Measurements from ENCODE around the gene ZNF407.

Gene ZNF407

DNA sequence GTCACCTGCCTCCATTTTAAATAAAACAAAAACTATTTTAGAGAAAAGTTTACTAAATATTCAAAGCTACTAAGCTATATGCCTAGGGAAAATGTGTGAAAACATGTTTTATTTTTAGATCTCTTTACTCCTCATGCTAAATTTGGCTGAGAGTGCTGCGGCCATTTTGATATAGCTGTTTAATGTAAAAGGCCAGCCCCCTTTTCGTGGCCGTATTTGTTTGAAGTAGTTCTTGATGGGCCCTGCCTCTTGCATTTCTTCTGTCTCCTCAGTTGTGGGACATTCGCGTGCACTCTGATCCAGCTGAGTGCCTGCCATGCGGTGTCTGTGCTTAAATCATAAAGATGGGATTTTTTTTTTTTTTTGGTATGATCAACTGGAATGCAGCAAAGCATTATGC is 64.0 kb downstream of the ZNF407 start:
- no peak overlapping the region for H3K9ac ChIP-seq (ENCODE audit: low read length)
- no peak for DNase-seq
- no peak overlapping the region for H3K4me2 ChIP-seq (ENCODE audit: low read length)
- H2AK5ac ChIP-seq (ENCODE audit: low read length), result no peak overlapping the region
- H2BK120ac ChIP-seq (ENCODE audit: low read depth, low read length), result no peak overlapping the region
- H3K4ac ChIP-seq (ENCODE audit: low read depth, low read length), result no peak overlapping the region
- no peak overlapping the region for H4K8ac ChIP-seq (ENCODE audit: low read depth, low read length)
- no peaks in the 10 kb centered on the region for H3K4me1 ChIP-seq (ENCODE audit: control insufficient read depth, low read depth, low read length)
- no peaks in the 10 kb centered on the region for H3K27me3 ChIP-seq (ENCODE audit: insufficient read depth, low read length, poor library complexity)
- H3K18ac ChIP-seq (ENCODE audit: low read length), result no peak overlapping the region
- H3K4me3 ChIP-seq (ENCODE audit: low read length), result no peak overlapping the region
- H3K36me3 ChIP-seq (ENCODE audit: control insufficient read depth, insufficient read depth, low read length), result no peaks in the 10 kb centered on the region
- H4K5ac ChIP-seq (ENCODE audit: low read length), result no peak overlapping the region
- no peak overlapping the region for H2BK5ac ChIP-seq (ENCODE audit: low read length)
- H3K79me1 ChIP-seq (ENCODE audit: low read length), result no peaks in the 10 kb centered on the region
- H3K27ac ChIP-seq (ENCODE audit: low read depth, low read length), result no peak overlapping the region
- no peak overlapping the region for H2BK15ac ChIP-seq (replicated peaks; ENCODE audit: low read depth)
- WGBS (ENCODE audit: extremely low coverage, insufficient coverage, low lambda C conversion rate), result no CpG with 5 or more reads among the region's 6 CpGs
- H3K23ac ChIP-seq (ENCODE audit: low read length), result no peak overlapping the region
- H3K79me2 ChIP-seq (ENCODE audit: control insufficient read depth, insufficient read depth, low read length), result no peaks in the 10 kb centered on the region
- no peak overlapping the region for H3K56ac ChIP-seq (ENCODE audit: low read length)

DNA sequence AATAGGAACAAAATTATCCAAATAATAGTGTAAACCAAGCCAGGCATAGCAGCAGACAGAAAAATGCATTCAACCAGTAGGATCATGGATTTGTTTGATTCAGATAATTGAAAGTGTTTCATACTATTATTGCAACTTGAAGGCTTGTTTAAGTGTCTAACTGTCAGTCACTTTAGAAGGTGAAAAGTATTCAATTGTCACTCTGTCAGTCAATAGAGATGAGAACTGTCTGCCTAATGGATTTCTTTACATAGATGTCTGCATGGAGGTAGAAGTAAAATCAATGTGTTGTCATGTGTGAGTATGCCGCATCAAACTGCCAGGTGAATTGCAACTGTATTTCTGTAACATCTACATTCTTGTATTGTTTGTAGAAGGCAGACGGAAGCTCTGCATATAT is 65.0 kb downstream of the ZNF407 start:
- Histone ChIP-seq H2AK5ac (ENCODE audit: low read length) (no peak overlapping the region), H2BK15ac (replicated peaks; ENCODE audit: low read depth) (no peak overlapping the region), H3K4me2 (ENCODE audit: low read length) (no peak overlapping the region), H3K56ac (ENCODE audit: low read length) (no peak overlapping the region), H4K8ac (ENCODE audit: low read depth, low read length) (no peak overlapping the region), H3K27me3 (ENCODE audit: insufficient read depth, low read length, poor library complexity) (no peaks in the 10 kb centered on the region), H3K9ac (ENCODE audit: low read length) (no peak overlapping the region), H3K27ac (ENCODE audit: low read depth, low read length) (no peak overlapping the region), H3K18ac (ENCODE audit: low read length) (no peak overlapping the region), H3K79me1 (ENCODE audit: low read length) (no peaks in the 10 kb centered on the region), H3K4me3 (ENCODE audit: low read length) (no peak overlapping the region), H3K4ac (ENCODE audit: low read depth, low read length) (no peak overlapping the region), H2BK120ac (ENCODE audit: low read depth, low read length) (no peak overlapping the region), H3K4me1 (ENCODE audit: control insufficient read depth, low read depth, low read length) (no peaks in the 10 kb centered on the region), H3K36me3 (ENCODE audit: control insufficient read depth, insufficient read depth, low read length) (no peaks in the 10 kb centered on the region), H2BK5ac (ENCODE audit: low read length) (no peak overlapping the region), H3K79me2 (ENCODE audit: control insufficient read depth, insufficient read depth, low read length) (no peaks in the 10 kb centered on the region), H3K23ac (ENCODE audit: low read length) (no peak overlapping the region), H4K5ac (ENCODE audit: low read length) (no peak overlapping the region)
- no peak for DNase-seq
- no CpG with 5 or more reads among the region's 2 CpGs for WGBS (ENCODE audit: extremely low coverage, insufficient coverage, low lambda C conversion rate)

DNA sequence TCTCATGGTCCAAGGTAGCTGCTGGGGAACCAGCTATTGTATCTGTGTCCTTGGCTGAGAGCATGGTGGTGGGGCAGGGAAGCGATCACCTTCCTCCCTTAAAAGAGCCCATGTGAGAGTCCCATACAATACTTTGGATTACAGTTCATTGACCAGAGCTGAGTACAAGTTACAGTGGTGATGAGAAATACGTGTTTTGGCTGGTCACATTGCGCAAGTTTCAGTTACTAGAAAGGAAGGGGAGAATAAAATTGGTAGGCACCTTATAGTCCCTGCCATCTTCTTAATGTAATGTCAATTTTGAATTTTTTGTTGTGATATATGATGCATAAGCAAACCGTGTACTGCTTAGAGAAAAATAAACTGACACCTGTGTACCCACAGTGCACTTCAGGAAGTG is 67.7 kb downstream of the ZNF407 start:
- H3K4ac ChIP-seq (ENCODE audit: low read depth, low read length), result no peak overlapping the region
- H3K27me3 ChIP-seq (ENCODE audit: insufficient read depth, low read length, poor library complexity), result no peaks in the 10 kb centered on the region
- H3K4me3 ChIP-seq (ENCODE audit: low read length), result no peak overlapping the region
- no peak overlapping the region for H2AK5ac ChIP-seq (ENCODE audit: low read length)
- WGBS (ENCODE audit: extremely low coverage, insufficient coverage, low lambda C conversion rate), result no CpG with 5 or more reads among the region's 4 CpGs
- no peak overlapping the region for H3K23ac ChIP-seq (ENCODE audit: low read length)
- no peak overlapping the region for H2BK15ac ChIP-seq (replicated peaks; ENCODE audit: low read depth)
- H4K8ac ChIP-seq (ENCODE audit: low read depth, low read length), result no peak overlapping the region
- no peak overlapping the region for H2BK5ac ChIP-seq (ENCODE audit: low read length)
- DNase-seq, result no peak
- H3K27ac ChIP-seq (ENCODE audit: low read depth, low read length), result no peak overlapping the region
- no peaks in the 10 kb centered on the region for H3K36me3 ChIP-seq (ENCODE audit: control insufficient read depth, insufficient read depth, low read length)
- no peak overlapping the region for H4K5ac ChIP-seq (ENCODE audit: low read length)
- no peaks in the 10 kb centered on the region for H3K79me2 ChIP-seq (ENCODE audit: control insufficient read depth, insufficient read depth, low read length)
- H3K9ac ChIP-seq (ENCODE audit: low read length), result no peak overlapping the region
- H3K79me1 ChIP-seq (ENCODE audit: low read length), result no peaks in the 10 kb centered on the region
- no peak overlapping the region for H3K56ac ChIP-seq (ENCODE audit: low read length)
- no peak overlapping the region for H3K4me2 ChIP-seq (ENCODE audit: low read length)
- no peak overlapping the region for H3K18ac ChIP-seq (ENCODE audit: low read length)
- no peaks in the 10 kb centered on the region for H3K4me1 ChIP-seq (ENCODE audit: control insufficient read depth, low read depth, low read length)
- no peak overlapping the region for H2BK120ac ChIP-seq (ENCODE audit: low read depth, low read length)

DNA sequence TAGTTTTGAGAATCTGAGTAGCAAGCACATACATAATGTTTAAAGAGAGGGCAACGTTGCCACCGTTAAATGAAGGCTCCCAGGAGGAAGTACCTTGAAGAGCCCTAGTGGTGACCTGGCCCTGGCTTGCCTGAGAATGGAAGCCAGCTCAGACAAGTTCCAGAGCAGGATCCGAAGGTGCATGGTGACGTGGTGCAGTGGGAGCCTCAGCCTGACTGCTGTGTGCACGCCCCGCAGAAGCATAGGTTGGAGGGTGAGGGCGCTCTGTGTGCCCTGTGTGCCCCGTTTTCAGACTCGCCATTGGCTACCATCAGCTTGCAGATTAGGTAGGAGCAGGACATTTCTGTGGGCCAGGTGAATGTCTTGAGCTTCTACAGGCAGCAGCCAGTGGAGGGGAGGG is 68.2 kb downstream of the ZNF407 start:
- no peak overlapping the region for H3K4ac ChIP-seq (ENCODE audit: low read depth, low read length)
- H3K56ac ChIP-seq (ENCODE audit: low read length), result no peak overlapping the region
- H3K23ac ChIP-seq (ENCODE audit: low read length), result no peak overlapping the region
- H3K27ac ChIP-seq (ENCODE audit: low read depth, low read length), result no peak overlapping the region
- H2BK15ac ChIP-seq (replicated peaks; ENCODE audit: low read depth), result no peak overlapping the region
- no peaks in the 10 kb centered on the region for H3K79me1 ChIP-seq (ENCODE audit: low read length)
- no CpG with 5 or more reads among the region's 9 CpGs for WGBS (ENCODE audit: extremely low coverage, insufficient coverage, low lambda C conversion rate)
- no peak overlapping the region for H4K8ac ChIP-seq (ENCODE audit: low read depth, low read length)
- DNase-seq, result no peak
- H3K18ac ChIP-seq (ENCODE audit: low read length), result no peak overlapping the region
- no peak overlapping the region for H3K4me2 ChIP-seq (ENCODE audit: low read length)
- H3K4me1 ChIP-seq (ENCODE audit: control insufficient read depth, low read depth, low read length), result no peaks in the 10 kb centered on the region
- no peak overlapping the region for H2BK120ac ChIP-seq (ENCODE audit: low read depth, low read length)
- H3K9ac ChIP-seq (ENCODE audit: low read length), result no peak overlapping the region
- H2BK5ac ChIP-seq (ENCODE audit: low read length), result no peak overlapping the region
- H3K79me2 ChIP-seq (ENCODE audit: control insufficient read depth, insufficient read depth, low read length), result no peaks in the 10 kb centered on the region
- H4K5ac ChIP-seq (ENCODE audit: low read length), result no peak overlapping the region
- no peaks in the 10 kb centered on the region for H3K27me3 ChIP-seq (ENCODE audit: insufficient read depth, low read length, poor library complexity)
- H3K36me3 ChIP-seq (ENCODE audit: control insufficient read depth, insufficient read depth, low read length), result no peaks in the 10 kb centered on the region
- no peak overlapping the region for H3K4me3 ChIP-seq (ENCODE audit: low read length)
- no peak overlapping the region for H2AK5ac ChIP-seq (ENCODE audit: low read length)

DNA sequence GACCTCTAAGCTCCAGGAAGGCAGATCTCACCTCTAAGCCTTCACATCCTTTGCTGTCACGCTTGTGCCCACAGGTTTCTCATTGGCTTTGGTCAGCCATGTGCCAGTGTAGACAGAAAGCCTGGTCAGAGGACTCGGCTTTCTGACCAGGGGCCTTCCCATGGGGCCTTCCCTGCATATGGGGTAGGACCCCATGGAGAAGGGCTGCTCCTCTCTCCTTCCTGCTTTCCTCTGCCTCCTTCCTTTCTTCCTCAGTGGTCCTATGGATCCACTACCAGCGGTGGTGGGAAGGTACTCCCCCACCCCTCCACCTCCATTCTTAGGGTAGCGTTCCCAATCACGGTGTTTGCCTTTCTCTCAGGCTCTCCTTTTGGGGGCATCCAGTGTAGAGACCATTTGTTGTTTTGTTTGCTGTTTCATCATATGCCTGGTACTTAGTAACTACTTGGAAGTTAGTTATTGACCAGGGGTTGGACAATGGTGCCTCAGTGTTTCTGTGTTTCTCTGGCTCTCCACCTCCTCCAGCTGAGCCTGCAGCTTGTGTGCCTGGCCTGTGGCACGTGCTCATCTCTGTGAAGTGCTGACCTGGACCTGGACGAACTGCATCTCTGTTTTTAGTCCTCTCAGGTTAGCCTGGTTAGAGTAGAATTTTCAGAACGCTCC is 71.6 kb downstream of the ZNF407 start:
- Histone ChIP-seq H4K8ac (ENCODE audit: low read depth, low read length) (no peak overlapping the region), H3K9ac (ENCODE audit: low read length) (no peak overlapping the region), H3K79me2 (ENCODE audit: control insufficient read depth, insufficient read depth, low read length) (no peaks in the 10 kb centered on the region), H3K4me3 (ENCODE audit: low read length) (no peak overlapping the region), H3K4me1 (ENCODE audit: control insufficient read depth, low read depth, low read length) (no peaks in the 10 kb centered on the region), H2BK5ac (ENCODE audit: low read length) (no peak overlapping the region), H2BK120ac (ENCODE audit: low read depth, low read length) (no peak overlapping the region), H2AK5ac (ENCODE audit: low read length) (no peak overlapping the region), H4K5ac (ENCODE audit: low read length) (no peak overlapping the region), H3K79me1 (ENCODE audit: low read length) (no peaks in the 10 kb centered on the region), H3K23ac (ENCODE audit: low read length) (no peak overlapping the region), H3K4ac (ENCODE audit: low read depth, low read length) (no peak overlapping the region), H3K27me3 (ENCODE audit: insufficient read depth, low read length, poor library complexity) (no peaks in the 10 kb centered on the region), H2BK15ac (replicated peaks; ENCODE audit: low read depth) (no peak overlapping the region), H3K18ac (ENCODE audit: low read length) (no peak overlapping the region), H3K27ac (ENCODE audit: low read depth, low read length) (no peak overlapping the region), H3K4me2 (ENCODE audit: low read length) (no peak overlapping the region), H3K36me3 (ENCODE audit: control insufficient read depth, insufficient read depth, low read length) (no peaks in the 10 kb centered on the region), H3K56ac (ENCODE audit: low read length) (no peak overlapping the region)
- no CpG with 5 or more reads among the region's 8 CpGs for WGBS (ENCODE audit: extremely low coverage, insufficient coverage, low lambda C conversion rate)
- no peak for DNase-seq

DNA sequence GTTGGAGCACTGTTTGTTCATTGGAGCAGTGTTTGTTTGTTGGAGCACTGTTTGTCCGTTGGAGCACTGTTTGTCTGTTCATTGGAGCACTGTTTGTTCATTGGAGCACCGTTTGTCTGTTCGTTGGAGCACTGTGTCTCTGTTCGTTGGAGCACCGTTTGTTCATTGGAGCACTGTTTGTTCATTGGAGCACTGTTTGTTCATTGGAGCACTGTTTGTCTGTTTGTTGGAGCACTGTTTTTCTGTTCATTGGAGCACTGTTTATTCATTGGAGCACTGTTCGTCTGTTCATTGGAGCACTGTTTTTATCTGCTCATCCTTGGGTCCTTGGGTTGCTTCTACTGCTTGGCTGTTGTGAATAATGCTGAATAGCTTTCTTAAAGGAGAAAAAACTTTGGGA is 74.7 kb downstream of the ZNF407 start:
- WGBS (ENCODE audit: extremely low coverage, insufficient coverage, low lambda C conversion rate), result no CpG with 5 or more reads among the region's 6 CpGs
- H3K4ac ChIP-seq (ENCODE audit: low read depth, low read length), result no peak overlapping the region

More for the DNA sequence above, 74.7 kb downstream of the ZNF407 start:
- H2BK5ac ChIP-seq (ENCODE audit: low read length), result no peak overlapping the region
- H3K79me1 ChIP-seq (ENCODE audit: low read length), result no peaks in the 10 kb centered on the region
- no peak overlapping the region for H3K4me3 ChIP-seq (ENCODE audit: low read length)
- no peak overlapping the region for H3K4me2 ChIP-seq (ENCODE audit: low read length)
- no peak overlapping the region for H3K56ac ChIP-seq (ENCODE audit: low read length)
- no peaks in the 10 kb centered on the region for H3K4me1 ChIP-seq (ENCODE audit: control insufficient read depth, low read depth, low read length)
- H3K79me2 ChIP-seq (ENCODE audit: control insufficient read depth, insufficient read depth, low read length), result no peaks in the 10 kb centered on the region
- H2BK120ac ChIP-seq (ENCODE audit: low read depth, low read length), result no peak overlapping the region
- no peak overlapping the region for H2AK5ac ChIP-seq (ENCODE audit: low read length)
- no peaks in the 10 kb centered on the region for H3K36me3 ChIP-seq (ENCODE audit: control insufficient read depth, insufficient read depth, low read length)
- no peak overlapping the region for H4K8ac ChIP-seq (ENCODE audit: low read depth, low read length)
- H3K18ac ChIP-seq (ENCODE audit: low read length), result no peak overlapping the region
- H3K27ac ChIP-seq (ENCODE audit: low read depth, low read length), result no peak overlapping the region
- H4K5ac ChIP-seq (ENCODE audit: low read length), result no peak overlapping the region
- no peaks in the 10 kb centered on the region for H3K27me3 ChIP-seq (ENCODE audit: insufficient read depth, low read length, poor library complexity)
- no peak overlapping the region for H2BK15ac ChIP-seq (replicated peaks; ENCODE audit: low read depth)
- no peak for DNase-seq
- no peak overlapping the region for H3K9ac ChIP-seq (ENCODE audit: low read length)
- H3K23ac ChIP-seq (ENCODE audit: low read length), result no peak overlapping the region
